Memory B cell (primary cell): Measurements from ENCODE around the gene ANKRD11.
"Not testable (repeated sequence)": the region's sequence is repeated elsewhere in the genome, so short reads cannot be mapped to it uniquely, and the experiment has no call there.

Experiments used
- ATAC-seq: fragments of 150-1000 bp; cut with Tn5 transposase; 2 replicates; pipeline ENCODE4 v1.10.0; 2021; ENCODE audit warnings: low read depth, mild to moderate bottlenecking, moderate library complexity
- DNase-seq, 2 donors: peaks; one replicate each; pipeline ENCODE4 v3.0.0; 2022; ENCODE audit warnings: low spot score in 2 of 2
- H3K27ac Mint-ChIP-seq: one replicate; pipeline ENCODE4 v1.8.0; 2022; ENCODE audit warnings: mild to moderate bottlenecking, moderate library complexity, mixed read lengths
- H3K27me3 Mint-ChIP-seq: one replicate; pipeline ENCODE4 v1.8.0; 2022; ENCODE audit warnings: mixed read lengths
- H3K36me3 Mint-ChIP-seq: one replicate; pipeline ENCODE4 v1.8.0; 2022; ENCODE audit warnings: mild to moderate bottlenecking, mixed read lengths
- H3K4me1 Mint-ChIP-seq: one replicate; pipeline ENCODE4 v1.8.0; 2022; ENCODE audit warnings: mixed read lengths
- H3K4me3 Mint-ChIP-seq: one replicate; pipeline ENCODE4 v1.8.0; 2022; ENCODE audit warnings: mild to moderate bottlenecking, moderate library complexity, mixed read lengths
- H3K9me3 Mint-ChIP-seq: one replicate; pipeline ENCODE4 v1.8.0; 2022; ENCODE audit warnings: mixed read lengths

Gene ANKRD11

DNA sequence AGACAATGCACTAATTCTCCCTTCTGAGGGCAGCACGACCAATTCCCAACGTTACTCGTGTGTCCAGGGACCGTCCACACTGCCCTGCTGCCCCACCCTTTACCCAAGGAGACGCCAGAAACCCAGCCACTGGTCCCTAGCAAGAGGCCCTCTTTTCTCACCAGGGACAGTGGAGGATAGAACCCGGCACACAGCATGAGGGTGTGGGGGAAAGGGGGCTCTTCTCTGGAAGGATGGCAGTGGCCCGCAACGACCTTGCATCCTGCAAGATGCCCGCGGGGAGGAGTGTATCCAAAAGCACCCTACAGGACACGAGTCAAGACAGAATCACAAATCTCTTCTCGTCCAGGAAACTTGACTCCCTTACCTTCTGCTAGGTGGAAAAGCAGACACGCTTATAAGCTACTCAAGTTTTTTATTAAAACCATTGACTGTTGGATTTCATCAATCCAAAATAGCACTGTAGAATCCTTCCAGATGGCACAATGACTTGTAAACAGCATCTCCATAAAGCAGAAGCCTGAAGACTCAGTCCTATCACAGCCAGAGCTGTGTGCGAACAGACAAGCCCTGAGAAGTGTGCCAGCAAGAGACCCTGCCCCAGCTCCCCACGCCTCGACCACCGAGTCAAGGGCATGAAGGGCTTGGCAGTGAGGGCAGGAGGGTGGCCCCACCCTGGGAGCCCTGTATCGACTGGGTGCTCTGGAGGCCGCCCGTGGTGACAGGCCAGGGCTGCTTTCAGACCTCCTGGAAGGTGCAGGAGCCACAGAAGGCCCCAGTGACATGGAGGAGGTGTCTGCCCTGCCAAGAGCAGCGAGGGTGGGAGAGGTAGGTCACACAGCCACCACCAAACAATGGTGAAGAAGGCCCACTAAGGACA lies 103.8 kb downstream of the ANKRD11 start:
- Mint-ChIP-seq H3K36me3 (peaks cover 11% of the 10 kb centered on the region), H3K27me3 (no peaks in the 10 kb centered on the region), H3K9me3 (peaks cover 1% of the 10 kb centered on the region), H3K4me1 (peaks cover 43% of the 10 kb centered on the region), H3K4me3 (peak overlapping the region; percentile 64), H3K27ac (no peak overlapping the region)
- ATAC-seq (no peak), DNase-seq (no peak)

DNA sequence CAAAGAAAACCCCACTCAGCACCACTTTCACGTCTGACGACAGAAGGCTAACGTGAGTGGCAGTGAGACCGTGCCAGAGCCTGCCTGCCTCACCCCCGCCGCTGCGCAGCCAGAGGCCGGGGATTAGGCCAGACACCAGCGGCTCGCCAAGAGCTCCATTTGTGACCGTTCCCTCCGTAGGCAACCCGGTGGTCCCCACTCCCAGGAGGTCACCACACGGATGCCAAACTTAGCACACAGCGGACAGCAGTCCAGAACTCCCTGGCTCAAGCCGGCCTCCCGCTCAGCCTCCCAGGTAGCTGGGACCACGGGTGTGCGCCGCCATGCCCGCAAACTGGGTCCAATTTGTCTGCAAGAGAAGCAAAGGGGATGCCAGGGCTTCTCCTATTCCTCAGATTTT lies 104.6 kb downstream of the ANKRD11 start:
- Mint-ChIP-seq H3K4me3 (no peak overlapping the region), H3K27ac (no peak overlapping the region), H3K9me3 (peaks cover 1% of the 10 kb centered on the region), H3K4me1 (peaks cover 48% of the 10 kb centered on the region), H3K27me3 (no peaks in the 10 kb centered on the region), H3K36me3 (peaks cover 11% of the 10 kb centered on the region)
- ATAC-seq (no peak), DNase-seq (no peak)

DNA sequence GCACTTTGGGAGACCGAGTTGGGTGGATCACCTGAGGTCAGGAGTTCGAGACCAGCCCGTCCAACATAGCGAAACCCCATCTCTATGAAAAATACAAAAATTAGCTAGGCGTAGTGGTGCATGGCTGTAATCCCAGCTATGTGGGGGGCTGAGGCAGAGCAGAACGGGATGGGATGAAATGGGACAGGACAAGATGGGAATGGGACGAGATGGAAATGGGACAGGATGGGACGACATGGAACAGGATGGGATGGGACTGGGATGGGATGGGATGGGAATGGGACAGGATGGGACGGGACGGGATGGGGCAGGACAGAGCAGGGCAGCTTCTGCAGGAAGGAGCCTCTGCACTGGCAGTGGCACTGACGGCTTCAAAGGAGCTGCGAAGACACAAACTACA lies 106.1 kb downstream of the ANKRD11 start:
- no peak overlapping the region for H3K4me3 Mint-ChIP-seq
- peaks cover 4% of the 10 kb centered on the region for H3K36me3 Mint-ChIP-seq
- H3K4me1 Mint-ChIP-seq = peaks cover 58% of the 10 kb centered on the region
- peak overlapping the region; percentile 76 for H3K27ac Mint-ChIP-seq
- H3K27me3 Mint-ChIP-seq = no peaks in the 10 kb centered on the region
- ATAC-seq = no peak
- DNase-seq = no peak
- H3K9me3 Mint-ChIP-seq = peaks cover under 1% of the 10 kb centered on the region

DNA sequence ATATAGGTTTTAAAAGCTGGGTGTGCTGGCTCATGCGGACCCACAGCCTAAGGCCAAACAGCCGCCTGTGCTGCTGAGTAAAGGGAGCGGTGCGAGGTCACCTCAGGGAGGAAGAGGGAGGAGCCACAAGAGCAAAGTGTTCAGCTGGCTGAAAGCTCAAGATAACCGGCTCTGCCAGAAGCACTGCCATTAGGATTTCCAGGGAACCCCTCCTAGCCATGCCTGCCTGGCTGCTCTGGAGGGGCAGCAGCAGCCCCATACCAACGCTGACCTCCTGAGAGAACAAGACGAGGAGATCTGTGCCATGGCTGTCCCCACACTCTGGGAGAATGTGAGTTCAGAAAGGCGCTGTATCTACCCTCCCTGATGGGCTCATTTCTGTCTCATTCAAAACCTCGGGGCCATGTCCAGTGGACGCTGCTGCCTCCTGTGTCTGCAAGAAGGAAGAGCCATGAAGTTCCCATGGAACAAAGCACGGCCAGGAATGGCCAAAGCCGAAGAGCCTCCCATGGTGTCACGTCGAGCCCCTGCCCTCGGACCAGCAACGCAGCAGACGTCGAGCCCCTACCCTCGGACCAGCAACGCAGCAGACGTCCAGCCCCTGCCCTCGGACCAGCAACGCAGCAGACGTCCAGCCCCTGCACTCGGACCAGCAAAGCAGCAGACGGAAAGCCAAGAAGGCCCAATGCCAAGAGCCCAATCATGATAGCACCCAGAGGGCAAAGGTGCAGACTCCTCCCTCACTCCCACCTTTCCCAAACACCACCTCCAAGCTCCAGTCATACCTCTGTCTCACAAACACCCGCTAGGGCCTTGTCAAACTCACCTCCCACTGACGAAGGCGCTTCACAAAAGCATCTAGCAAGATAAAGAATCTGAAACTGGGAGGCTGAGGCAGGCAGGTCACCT lies 107.0 kb downstream of the ANKRD11 start:
- DNase-seq = no peak
- H3K4me3 Mint-ChIP-seq = peak overlapping the region; percentile 28
- no peaks in the 10 kb centered on the region for H3K27me3 Mint-ChIP-seq
- H3K9me3 Mint-ChIP-seq = no peaks in the 10 kb centered on the region
- H3K4me1 Mint-ChIP-seq = peaks cover 56% of the 10 kb centered on the region
- H3K27ac Mint-ChIP-seq = peak overlapping the region; percentile 76
- ATAC-seq = no peak
- peaks cover 3% of the 10 kb centered on the region for H3K36me3 Mint-ChIP-seq

DNA sequence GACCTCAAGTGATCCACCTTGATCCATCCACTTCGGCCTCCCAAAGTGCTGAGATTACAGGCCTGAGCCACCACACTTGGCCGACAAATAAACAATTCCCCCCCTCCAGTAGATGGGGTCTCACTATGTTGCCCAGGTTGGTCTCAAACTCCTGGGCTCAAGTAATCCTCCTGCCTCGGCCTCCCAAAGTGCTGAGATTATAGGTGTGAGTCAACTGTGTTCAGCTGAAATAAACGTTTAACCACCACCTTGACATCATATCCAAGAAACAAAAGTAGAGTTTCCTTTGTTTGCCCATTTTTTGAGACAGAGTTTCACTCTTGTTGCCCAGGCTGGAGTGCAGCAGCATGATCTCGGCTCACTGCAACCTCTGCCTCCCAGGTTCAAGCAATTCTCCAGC lies 107.8 kb downstream of the ANKRD11 start:
- DNase-seq, H3K36me3 Mint-ChIP-seq, H3K27ac Mint-ChIP-seq, H3K9me3 Mint-ChIP-seq, H3K27me3 Mint-ChIP-seq, H3K4me3 Mint-ChIP-seq, ATAC-seq: not testable (repeated sequence)
- peaks cover 61% of the 10 kb centered on the region for H3K4me1 Mint-ChIP-seq

DNA sequence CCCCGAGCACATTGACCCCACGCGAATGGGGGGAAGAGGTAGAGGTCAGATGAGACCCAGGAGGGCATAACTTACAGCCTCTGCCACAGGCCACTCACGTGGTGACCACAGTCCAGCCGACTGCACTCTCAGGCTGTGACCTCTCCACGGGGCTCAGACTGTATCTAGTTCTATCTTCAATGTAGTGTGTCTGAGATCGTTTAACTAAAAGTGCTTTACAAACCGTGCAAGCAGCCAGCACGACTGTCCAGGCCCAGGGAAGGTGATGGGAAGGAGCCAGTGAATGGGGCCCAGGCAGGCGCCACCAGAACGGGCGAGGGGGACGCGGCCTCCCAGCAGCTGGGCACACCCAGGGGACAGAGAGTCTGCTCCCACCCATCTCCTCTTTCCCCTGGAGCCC lies 108.6 kb downstream of the ANKRD11 start:
- no peaks in the 10 kb centered on the region for H3K9me3 Mint-ChIP-seq
- H3K36me3 Mint-ChIP-seq = peaks cover 7% of the 10 kb centered on the region
- H3K27ac Mint-ChIP-seq = peak overlapping the region; percentile 28
- no peak for DNase-seq
- H3K4me1 Mint-ChIP-seq = peaks cover 64% of the 10 kb centered on the region
- ATAC-seq = no peak
- no peaks in the 10 kb centered on the region for H3K27me3 Mint-ChIP-seq
- no peak overlapping the region for H3K4me3 Mint-ChIP-seq

DNA sequence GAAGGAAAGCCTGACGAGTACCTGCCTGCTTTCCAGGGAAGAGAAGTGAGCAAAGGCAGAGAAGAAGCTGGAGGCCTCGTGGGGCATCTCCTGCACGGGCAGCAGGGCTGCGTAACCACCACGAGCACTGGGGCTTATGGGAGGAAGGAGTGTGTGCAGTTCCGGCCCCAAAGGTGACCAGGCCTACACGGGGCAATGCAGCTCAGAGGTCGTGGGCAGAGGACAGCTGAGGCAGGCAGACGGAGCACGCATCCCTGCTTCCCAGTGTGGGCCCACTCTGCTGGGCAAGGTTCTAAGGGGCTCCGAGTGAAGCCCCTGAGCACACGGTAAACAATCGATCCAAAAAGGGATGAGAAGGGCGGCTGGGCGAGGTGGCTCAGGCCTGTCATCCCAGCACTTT lies 109.7 kb downstream of the ANKRD11 start:
- H3K36me3 Mint-ChIP-seq = peaks cover 12% of the 10 kb centered on the region

DNA sequence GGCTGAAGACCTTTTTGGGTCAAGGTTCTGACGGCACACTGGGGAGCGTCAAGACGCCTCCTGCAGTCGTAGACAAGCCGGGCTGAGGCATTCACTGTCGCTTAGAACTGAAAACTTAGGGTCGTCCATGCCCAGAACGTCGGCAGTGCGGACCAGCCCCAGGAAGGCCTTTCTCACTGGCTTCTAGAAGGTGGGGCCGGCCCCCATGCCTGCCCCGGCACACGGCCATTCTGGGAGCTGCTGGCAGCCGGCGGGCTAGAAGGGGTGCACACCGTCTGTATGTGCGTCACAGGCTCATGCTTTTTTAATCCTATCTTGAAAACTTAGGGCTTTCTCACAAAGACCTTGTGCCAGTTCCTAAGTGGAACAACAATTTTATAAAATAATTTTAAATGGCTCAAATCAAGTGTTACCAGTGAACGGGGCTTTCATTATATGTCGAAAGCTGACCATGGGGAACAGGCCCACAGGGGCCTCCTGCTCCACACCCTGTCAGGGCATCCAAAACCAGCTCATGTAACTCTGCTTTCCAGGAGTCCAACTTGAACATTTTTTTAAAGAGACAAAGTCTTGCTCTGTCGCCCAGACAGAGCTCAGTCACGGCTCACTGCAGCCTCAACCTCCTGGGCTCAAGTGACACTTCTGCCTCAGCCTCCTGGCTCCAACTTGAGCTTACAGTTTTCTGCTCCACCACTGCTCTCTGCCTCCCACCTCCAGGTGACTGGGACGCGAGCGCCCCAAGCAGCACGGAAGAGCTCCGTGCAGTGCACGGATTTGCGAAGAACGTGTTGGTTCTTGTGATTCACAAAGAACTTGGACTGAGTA lies 111.2 kb downstream of the ANKRD11 start:
- peaks cover 9% of the 10 kb centered on the region for H3K36me3 Mint-ChIP-seq
- H3K27ac Mint-ChIP-seq = no peak overlapping the region
- H3K4me3 Mint-ChIP-seq = no peak overlapping the region
- DNase-seq (no peak), ATAC-seq (no peak)
- no peaks in the 10 kb centered on the region for H3K27me3 Mint-ChIP-seq
- H3K9me3 Mint-ChIP-seq = peaks cover 2% of the 10 kb centered on the region
- peaks cover 63% of the 10 kb centered on the region for H3K4me1 Mint-ChIP-seq

More for the DNA sequence above, 109.7 kb downstream of the ANKRD11 start:
- H3K4me1 Mint-ChIP-seq = peaks cover 61% of the 10 kb centered on the region
- DNase-seq (no peak), ATAC-seq (no peak)
- H3K9me3 Mint-ChIP-seq = peaks cover 2% of the 10 kb centered on the region
- no peaks in the 10 kb centered on the region for H3K27me3 Mint-ChIP-seq
- H3K27ac Mint-ChIP-seq = no peak overlapping the region
- H3K4me3 Mint-ChIP-seq = no peak overlapping the region

DNA sequence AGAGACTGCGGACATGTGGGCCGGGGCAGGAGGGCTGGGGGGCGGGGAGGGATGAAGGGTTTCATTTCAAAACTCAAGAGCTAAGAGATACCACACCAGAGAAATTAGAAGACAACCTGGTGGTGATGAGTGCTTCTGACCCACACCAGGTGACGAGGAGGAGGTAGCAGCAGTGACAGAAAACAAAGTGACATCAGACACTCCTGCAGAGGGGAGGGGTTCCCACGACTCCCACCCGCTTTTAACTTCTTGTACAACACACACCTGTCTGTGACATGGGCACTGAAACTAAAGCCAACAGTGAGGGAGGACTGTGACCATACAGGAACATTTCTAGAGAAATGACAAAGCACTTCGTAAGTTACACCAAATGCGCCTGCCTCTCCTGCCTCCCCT lies 112.9 kb downstream of the ANKRD11 start:
- Mint-ChIP-seq H3K4me1 (peaks cover 51% of the 10 kb centered on the region), H3K27me3 (no peaks in the 10 kb centered on the region), H3K27ac (peak overlapping the region; percentile 70), H3K9me3 (peaks cover 2% of the 10 kb centered on the region), H3K36me3 (peaks cover 13% of the 10 kb centered on the region), H3K4me3 (no peak overlapping the region)
- ATAC-seq (no peak), DNase-seq (no peak)

DNA sequence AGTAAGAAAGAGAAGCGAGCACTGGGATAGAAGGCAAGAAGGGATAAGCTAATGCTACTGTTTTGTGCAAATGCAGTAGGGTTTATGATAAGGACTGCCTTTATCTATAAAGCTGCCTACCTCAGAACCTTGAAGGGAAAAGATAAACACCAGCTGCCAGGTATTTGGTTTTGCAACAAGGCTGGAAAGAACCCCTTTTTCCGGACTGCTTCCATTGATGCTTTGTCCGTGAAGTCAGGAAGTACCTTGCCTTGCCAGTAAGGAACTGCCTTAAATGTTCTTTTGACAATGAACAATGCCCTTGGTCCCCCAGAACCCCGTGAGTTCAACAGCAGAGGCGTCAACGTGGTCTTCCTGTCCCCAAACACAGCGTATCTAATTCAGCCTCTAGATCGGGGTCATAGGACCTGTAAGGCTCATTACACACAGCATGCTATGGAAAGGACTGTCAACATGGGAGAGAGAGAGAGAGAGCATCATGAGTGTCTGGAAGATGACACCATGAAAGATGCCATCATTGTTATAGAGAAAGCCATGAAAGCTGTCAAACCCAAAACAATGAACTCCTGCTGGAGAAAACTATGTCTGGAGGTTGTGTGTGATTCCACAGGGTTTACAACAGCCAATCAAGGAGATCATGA lies 113.4 kb downstream of the ANKRD11 start:
- no peak overlapping the region for H3K4me3 Mint-ChIP-seq
- H3K36me3 Mint-ChIP-seq = peaks cover 13% of the 10 kb centered on the region
- H3K27ac Mint-ChIP-seq = no peak overlapping the region
- DNase-seq (no peak), ATAC-seq (no peak)
- no peaks in the 10 kb centered on the region for H3K27me3 Mint-ChIP-seq
- H3K4me1 Mint-ChIP-seq = peaks cover 50% of the 10 kb centered on the region
- peaks cover 2% of the 10 kb centered on the region for H3K9me3 Mint-ChIP-seq

DNA sequence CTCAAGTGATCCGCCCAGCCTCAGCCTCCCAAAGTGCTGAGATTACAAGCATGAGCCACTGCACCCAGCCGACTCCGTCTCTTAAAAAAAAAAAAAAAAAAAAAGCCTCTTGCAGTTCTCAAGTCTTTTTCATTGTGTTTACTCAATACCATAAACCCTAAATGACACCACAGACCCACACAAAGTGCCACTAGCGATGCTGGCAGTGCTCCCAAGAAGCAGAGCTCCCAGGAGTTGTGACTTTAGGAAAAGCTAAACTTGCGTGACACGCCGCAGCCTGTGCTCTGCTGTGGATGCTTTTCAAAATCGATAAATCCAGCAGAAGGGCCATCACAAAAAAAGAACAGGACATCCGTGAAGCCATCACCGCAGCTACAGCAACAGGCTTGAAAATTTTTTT lies 114.7 kb downstream of the ANKRD11 start:
- DNase-seq (no peak), ATAC-seq (no peak)
- Mint-ChIP-seq H3K27ac (peak overlapping the region; percentile 78), H3K27me3 (no peaks in the 10 kb centered on the region), H3K4me1 (peaks cover 44% of the 10 kb centered on the region), H3K36me3 (peaks cover 22% of the 10 kb centered on the region), H3K9me3 (peaks cover 2% of the 10 kb centered on the region), H3K4me3 (no peak overlapping the region)

DNA sequence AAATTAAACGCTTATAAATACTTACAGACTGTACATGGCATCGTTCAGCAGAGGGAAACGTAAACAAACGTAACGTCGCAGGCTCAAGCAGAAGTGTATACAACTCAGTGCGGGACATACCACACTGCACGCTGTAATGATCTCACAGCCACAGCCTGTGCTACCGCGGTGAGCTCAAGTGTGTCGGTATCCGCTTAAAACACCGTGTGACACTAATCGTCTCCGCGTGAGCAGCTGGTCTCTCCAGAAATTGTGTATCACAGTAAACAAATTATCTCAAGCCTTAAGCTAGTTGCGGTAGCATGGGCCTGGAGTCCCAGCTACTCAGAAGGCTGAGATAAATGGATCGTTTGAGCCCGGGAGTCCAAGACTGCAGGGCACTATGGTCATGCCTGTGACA lies 115.3 kb downstream of the ANKRD11 start:
- ATAC-seq (peak; percentile 98), DNase-seq (peak; percentile 59 to 75)
- peak overlapping the region; percentile 78 for H3K27ac Mint-ChIP-seq
- H3K36me3 Mint-ChIP-seq = peaks cover 22% of the 10 kb centered on the region
- H3K27me3 Mint-ChIP-seq = no peaks in the 10 kb centered on the region
- peaks cover 2% of the 10 kb centered on the region for H3K9me3 Mint-ChIP-seq
- peak overlapping the region; percentile 58 for H3K4me3 Mint-ChIP-seq
- peaks cover 38% of the 10 kb centered on the region for H3K4me1 Mint-ChIP-seq

DNA sequence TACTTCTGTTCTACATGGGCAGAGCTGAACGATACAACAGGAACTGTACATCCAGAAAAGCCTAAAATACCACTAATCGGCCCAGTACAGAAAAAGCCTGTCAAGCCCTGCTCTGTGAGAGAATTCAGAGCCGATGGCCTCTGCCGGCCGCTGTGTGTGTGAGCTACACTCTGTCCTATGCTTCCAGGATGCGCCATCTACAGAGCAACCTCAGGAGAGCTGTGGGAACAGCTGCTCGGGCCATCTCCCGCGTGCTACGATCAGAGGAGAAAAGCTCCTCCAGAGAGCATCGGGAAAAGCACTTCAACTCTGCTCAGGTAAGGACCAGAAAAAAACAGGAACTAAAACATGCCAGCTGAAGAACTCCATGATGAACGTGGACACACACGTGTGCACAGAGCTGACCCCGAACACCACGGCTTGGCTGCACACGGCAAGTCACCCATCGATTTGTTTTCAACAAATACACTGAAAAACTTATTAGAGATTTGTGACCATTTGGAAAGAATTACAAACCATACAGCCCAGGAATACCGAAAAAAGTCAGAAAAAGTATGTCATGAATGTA lies 115.9 kb downstream of the ANKRD11 start:
- Mint-ChIP-seq H3K36me3 (peaks cover 22% of the 10 kb centered on the region), H3K27ac (peak overlapping the region; percentile 78), H3K9me3 (peaks cover 2% of the 10 kb centered on the region), H3K4me1 (peaks cover 32% of the 10 kb centered on the region), H3K27me3 (no peaks in the 10 kb centered on the region), H3K4me3 (peak overlapping the region; percentile 76)
- DNase-seq (no peak), ATAC-seq (peak; percentile 19)
